ENCODE measurements around the gene SFXN5. TPM values are rescaled to one million over a fixed set of nuclear protein-coding genes. Genes with fewer than 3 reads are reported as not detected.

Gene SFXN5
- total and polyA plus RNA-seq, 2 donors (not counting 3 experiments of a cell fraction or from before 2014, with no cell fraction given): 18.7 to 28.6 TPM

- dilution Hi-C loops (cut with MboI; ENCODE audit: extremely low pct_ligation_motif_present, low sequenced_read_pairs): no loop called here
Measured at GRCh38 chr2:73004889-73005596, 66.5 kb downstream of the SFXN5 start.

More at GRCh38 chr2:73004889-73005596, 66.5 kb downstream of the SFXN5 start:
- no peaks in the 10 kb centered on the region for H3K9me3 ChIP-seq (replicated peaks; ENCODE audit: control insufficient read depth, insufficient read depth, low read length)
- H3K9me1 ChIP-seq (replicated peaks; ENCODE audit: control insufficient read depth, extremely low read depth, insufficient read depth, low read length): no peaks in the 10 kb centered on the region
- no peaks in the 10 kb centered on the region for H3K27me3 ChIP-seq (ENCODE audit: control insufficient read depth in 2 of 2, insufficient read depth in 2 of 2, low read length in 2 of 2)
- BruUV-seq (replicated peaks): no TSS peak
- TF ChIP-seq EZH2 (IDR thresholded peaks at IDR 0.05; ENCODE audit: borderline replicate concordance, low read depth, low read length, severe bottlenecking): no peak
- TF ChIP-seq, protein P1, sequence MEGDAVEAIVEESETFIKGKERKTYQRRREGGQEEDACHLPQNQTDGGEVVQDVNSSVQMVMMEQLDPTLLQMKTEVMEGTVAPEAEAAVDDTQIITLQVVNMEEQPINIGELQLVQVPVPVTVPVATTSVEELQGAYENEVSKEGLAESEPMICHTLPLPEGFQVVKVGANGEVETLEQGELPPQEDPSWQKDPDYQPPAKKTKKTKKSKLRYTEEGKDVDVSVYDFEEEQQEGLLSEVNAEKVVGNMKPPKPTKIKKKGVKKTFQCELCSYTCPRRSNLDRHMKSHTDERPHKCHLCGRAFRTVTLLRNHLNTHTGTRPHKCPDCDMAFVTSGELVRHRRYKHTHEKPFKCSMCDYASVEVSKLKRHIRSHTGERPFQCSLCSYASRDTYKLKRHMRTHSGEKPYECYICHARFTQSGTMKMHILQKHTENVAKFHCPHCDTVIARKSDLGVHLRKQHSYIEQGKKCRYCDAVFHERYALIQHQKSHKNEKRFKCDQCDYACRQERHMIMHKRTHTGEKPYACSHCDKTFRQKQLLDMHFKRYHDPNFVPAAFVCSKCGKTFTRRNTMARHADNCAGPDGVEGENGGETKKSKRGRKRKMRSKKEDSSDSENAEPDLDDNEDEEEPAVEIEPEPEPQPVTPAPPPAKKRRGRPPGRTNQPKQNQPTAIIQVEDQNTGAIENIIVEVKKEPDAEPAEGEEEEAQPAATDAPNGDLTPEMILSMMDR (IDR thresholded peaks at IDR 0.05; ENCODE audit: extremely low read depth in 1 of 2, insufficient read depth in 1 of 2, low read depth in 1 of 2, low read length in 2 of 2): no peak
- TF ChIP-seq FOS (IDR thresholded peaks at IDR 0.05; ENCODE audit: borderline replicate concordance, insufficient read depth, low read length): no peak
- TF ChIP-seq MYC (IDR thresholded peaks at IDR 0.05; ENCODE audit: low read depth, low read length): no peak
- TF ChIP-seq POLR2A (IDR thresholded peaks at IDR 0.05; ENCODE audit: low read depth, low read length): no peak
- no peak for TF ChIP-seq POLR2AphosphoS5 (IDR thresholded peaks at IDR 0.05; ENCODE audit: insufficient read depth, low read depth, low read length)
- TF ChIP-seq GATA2 (IDR thresholded peaks at IDR 0.05; ENCODE audit: insufficient read depth, insufficient read length, low read depth, low read length): no peak
- TF ChIP-seq, protein P2, sequence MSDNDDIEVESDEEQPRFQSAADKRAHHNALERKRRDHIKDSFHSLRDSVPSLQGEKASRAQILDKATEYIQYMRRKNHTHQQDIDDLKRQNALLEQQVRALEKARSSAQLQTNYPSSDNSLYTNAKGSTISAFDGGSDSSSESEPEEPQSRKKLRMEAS (IDR thresholded peaks at IDR 0.05; ENCODE audit: insufficient read depth, insufficient read length): no peak
- no peak for TF ChIP-seq JUN (IDR thresholded peaks at IDR 0.05; ENCODE audit: borderline replicate concordance, insufficient read depth, insufficient read length, low read depth)
- ChIA-PET CTCF (interaction anchor here (1.0 to 1.7 kb wide), 3 partner anchors 8 to 152 kb away, joined by 3 to 4 read pairs (median 4); no protein-coding TSS in a partner anchor), POLR2A (no interaction called here)
- H3K27ac ChIP-seq (ENCODE audit: insufficient read depth, low read depth, low read length): no peak overlapping the region
- no peak overlapping the region for H3K4me3 ChIP-seq (replicated peaks in 1 of 3; ENCODE audit: insufficient read depth in 1 of 3, low read depth in 1 of 3, low read length in 3 of 3)
- no peaks in the 10 kb centered on the region for H3K79me2 ChIP-seq (ENCODE audit: control insufficient read depth, insufficient read depth, low read length)
- no peak overlapping the region for H3K9ac ChIP-seq (replicated peaks; ENCODE audit: extremely low read depth, insufficient read depth, low read length)
- no peak for DNase-seq (ENCODE audit: low read depth, low spot score)
- no peak for FAIRE-seq
- peaks cover 16% of the 10 kb centered on the region for H3K4me1 ChIP-seq (ENCODE audit: control insufficient read depth, extremely low read depth, insufficient read depth, low read length)
- no peak overlapping the region for H3K4me2 ChIP-seq (ENCODE audit: insufficient read depth, low read length)
- intact Hi-C loops (cut with micrococcal nuclease): no loop called here
- H3K36me3 ChIP-seq (ENCODE audit: control insufficient read depth in 2 of 2, extremely low read depth in 1 of 2, insufficient read depth in 2 of 2, low read length in 2 of 2): no peaks in the 10 kb centered on the region
- H2AFZ ChIP-seq (ENCODE audit: low read depth, low read length): no peak overlapping the region
- H4K20me1 ChIP-seq (replicated peaks; ENCODE audit: control insufficient read depth, extremely low read depth, insufficient read depth, low read length): no peaks in the 10 kb centered on the region
